HG03103 (cell line): ENCODE results near the gene LYPD6B.

Experiments used
- ATAC-seq: cut with Tn5 transposase; IDR thresholded peaks from one replicate; pipeline ENCODE4 v1.9.1; 2021; ENCODE audit warnings: low read depth; ENCODE audit not compliant: unreplicated experiment

The LYPD6B gene

GRCh38 chr2:149009576-149010461 lies 28.7 kb upstream of the LYPD6B start:
- no peak for ATAC-seq

DNA sequence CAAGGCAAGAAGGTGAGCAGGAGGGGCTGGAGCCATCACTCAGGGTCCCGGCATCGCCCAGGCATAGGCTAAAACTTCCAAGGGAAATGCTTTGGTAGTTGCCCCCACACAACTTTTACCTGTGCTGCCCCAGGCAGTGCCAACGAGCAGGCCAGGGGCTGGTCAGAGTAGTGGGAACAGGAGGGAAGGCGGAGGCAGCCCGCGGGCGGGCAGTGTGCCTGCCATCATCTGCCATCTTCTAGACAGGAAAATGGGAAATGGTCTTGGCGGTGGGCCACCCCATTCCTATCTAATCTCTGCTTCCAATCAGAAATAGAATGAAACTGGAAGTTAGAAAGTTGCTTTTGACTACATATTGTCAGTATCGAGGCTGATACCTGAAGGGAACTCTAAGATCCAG lies 26.0 kb upstream of the LYPD6B start:
- ATAC-seq, result no peak

- no peak for ATAC-seq
These were observed 23.0 kb upstream of the LYPD6B start for GRCh38 chr2:149015501-149015900.

GRCh38 chr2:149015926-149016563 lies 22.5 kb upstream of the LYPD6B start:
- ATAC-seq, result no peak

GRCh38 chr2:149017116-149017985 lies 21.1 kb upstream of the LYPD6B start:
- no peak for ATAC-seq

DNA sequence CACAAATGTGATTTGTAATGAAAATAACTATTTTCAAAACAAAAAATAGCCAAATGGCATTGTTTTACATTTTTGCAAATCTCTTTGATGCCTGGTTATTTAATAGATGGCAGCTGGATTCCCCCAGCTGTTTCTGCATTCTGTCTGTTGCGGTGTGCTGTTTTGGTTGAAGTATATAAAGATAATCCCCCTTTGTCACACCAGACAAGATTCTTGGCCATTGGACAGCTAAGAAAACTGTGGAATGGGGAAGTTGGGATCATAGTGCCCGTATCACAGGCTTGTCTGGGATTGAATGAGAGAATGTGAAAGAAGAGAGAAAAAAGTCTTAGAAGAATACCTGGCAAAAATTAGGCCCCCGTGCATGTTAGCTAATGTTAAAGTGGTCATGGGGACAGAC lies 19.5 kb upstream of the LYPD6B start:
- ATAC-seq, result no peak

GRCh38 chr2:149019768-149020167 lies 18.7 kb upstream of the LYPD6B start:
- no peak for ATAC-seq

DNA sequence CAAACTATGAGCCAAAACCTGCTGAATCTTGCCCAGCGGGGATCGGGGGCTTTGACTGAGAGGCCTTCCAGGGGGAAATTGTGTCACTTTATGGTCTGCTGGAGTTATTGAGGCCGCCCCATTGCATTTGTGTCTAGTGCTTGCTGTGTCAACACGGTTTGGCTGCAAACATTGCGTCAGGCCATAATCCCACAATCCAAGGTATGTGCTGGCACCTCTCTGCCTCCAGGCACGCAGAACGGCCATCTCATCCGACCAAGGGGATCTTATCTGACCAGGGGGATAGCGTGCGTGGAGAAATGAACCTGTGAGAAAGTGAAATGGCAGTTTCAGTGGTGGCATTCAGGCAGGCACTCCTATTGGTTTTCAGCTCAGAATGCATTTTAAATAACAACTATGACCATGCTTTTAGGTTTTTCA lies 18.1 kb upstream of the LYPD6B start:
- peak; percentile 16 for ATAC-seq

DNA sequence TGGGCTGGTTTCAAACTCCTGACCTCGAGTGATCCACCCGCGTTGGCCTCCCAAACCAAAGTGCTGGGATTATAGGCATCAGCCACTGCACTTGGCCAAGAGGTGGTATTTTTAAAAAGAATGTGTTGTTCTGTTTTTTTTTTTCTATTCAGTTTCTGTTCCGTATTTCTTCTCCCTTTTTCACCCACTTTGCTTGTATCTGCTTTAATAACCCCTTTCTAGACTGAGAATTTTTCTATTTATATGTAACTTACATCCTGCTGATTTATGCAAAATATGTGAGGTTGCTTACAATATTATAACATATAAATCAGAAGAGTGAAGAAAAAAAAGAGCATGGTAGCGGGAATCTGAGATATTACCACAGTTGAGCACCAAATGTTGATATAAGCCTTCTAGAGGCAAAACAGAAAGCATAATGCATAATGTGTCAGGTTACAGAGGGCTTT lies 17.2 kb upstream of the LYPD6B start:
- peak; percentile 63 for ATAC-seq

DNA sequence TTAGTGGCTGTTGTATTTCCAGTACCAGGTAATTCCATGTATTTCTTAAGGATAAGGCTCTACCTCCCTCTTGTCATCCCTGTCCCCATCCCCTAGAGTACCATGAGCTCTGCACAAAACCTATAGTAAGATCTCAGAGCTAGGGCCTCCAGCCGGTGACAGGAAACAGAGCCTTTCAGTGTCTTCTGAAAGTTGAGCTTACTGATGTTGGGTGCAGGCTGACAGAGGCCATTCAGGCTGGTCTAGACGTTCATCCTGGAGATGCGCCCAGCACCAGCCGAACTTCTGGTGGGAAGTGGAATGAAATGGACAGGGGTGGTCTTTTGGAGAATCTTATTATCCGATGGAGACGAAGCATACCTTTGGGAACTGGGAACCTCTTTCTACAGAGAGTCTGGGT lies 16.7 kb upstream of the LYPD6B start:
- ATAC-seq, result peak; percentile 63

DNA sequence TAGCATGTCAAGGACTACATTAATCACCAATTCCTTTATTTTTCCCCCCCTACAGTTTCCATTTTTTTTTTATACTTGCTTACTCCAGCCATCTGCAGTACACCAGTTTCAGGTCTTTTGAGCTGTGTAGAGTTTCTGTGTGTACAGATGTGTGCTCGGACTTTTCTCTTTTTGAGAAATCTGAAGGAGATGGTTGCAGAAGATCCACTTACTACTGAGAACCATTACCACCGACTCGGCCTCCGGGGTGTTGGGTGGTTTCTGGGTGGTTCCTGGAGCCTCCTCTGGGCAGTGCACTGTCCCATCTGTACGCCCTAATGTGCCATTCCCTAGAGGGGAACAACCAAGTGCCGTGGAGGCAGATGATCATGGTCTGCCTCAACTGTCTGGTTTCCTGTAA lies 15.4 kb upstream of the LYPD6B start:
- ATAC-seq, result no peak

DNA sequence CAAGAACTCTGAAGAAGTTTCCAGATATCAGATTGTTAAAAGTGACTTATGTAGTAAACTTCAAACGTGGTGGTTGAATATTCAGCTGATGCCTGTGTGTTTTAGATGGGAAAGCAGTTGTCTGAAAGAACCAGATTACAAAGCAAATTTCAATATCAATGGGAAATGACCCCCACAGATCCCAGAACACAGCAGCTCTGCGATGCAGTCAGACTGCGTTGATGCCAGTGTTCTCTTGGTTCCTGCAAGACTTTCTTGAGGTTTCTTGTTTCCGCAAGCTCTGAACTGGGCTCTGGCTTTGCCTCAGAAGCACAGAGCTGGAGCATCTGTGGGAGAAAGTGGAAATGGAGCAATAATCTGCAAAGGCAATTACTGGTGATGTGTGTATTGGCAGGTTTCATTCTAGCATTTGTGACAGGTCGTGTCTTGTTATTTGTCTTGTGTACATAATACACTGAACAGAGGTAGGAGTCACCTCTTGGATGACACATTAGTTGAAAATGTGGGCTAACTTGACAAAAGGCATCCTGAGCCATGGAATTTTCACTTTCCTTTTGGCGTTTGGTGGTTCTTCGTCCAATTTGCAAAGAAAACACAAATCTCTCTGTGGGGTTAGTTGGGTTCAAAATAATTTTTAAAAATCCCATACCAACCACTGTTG lies 10.8 kb upstream of the LYPD6B start:
- ATAC-seq, result no peak

GRCh38 chr2:149028377-149028776 lies 10.1 kb upstream of the LYPD6B start:
- ATAC-seq, result no peak

DNA sequence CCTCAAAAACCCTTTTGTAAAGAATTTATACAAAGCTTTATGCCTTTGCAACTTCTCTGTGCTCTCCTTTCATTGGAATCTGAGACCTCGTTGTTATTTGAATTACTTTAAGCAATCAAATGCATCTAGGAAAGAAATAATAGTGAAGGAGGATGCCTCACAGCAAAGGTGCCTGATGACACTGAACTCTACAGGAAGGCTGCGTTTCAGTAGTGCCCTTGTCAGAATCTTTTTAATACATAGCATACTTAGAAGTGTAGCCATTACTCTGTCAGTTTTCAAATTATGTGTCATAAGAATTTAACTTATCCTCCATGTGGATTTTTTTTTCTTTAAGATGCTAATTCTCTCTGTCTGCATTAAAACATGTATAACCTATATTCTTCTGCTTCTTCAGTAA lies 9.6 kb upstream of the LYPD6B start:
- ATAC-seq, result no peak

DNA sequence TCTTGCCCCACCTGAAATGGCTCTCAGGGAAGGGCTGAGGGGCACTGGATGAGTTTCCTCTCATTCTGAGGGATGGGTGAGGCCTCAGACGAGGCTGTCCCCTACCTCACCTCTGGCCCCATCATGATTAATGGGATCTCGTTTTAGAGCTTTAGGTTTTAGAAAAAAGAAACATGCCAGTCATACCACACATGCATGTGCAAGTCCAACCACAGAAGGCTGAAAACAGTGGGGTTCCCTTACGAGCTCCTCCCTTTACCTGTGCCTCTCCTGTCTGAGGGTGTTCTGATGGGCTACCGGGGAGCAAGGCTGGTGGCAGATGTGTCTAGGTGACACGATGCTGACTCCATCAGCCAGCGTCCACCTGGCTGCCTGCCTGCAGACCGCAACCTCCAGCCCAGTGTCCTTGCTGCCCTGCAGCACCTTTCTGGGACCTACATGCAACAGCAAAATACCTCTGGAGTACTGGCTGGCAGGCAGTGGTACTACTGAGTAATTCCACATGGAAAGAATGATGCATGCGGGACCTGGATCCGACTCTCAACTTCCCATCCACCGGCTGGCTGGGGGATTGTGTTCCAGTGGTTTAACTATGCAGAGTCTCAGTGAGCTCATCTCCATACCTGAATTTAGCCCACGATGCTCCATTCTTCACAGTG lies 9.1 kb upstream of the LYPD6B start:
- no peak for ATAC-seq

DNA sequence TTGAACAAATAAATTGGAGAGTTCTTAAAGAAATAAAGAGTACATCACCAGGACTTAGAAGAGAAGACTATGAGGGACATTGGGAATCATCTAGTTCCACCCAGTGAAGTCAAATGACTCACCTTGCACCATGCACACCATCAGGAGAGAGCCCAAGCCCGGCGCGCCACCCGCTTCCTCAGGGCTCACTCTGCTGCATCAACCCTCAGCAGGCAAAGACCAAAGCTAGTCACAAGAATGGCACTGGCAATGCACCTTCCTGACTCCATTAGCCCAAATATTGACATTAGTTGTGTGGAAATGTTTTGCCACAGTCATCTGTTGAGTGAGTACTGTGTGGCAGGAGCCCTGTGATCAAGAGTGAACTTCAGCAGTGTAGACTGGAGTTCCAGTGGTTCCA lies 7.1 kb upstream of the LYPD6B start:
- no peak for ATAC-seq

DNA sequence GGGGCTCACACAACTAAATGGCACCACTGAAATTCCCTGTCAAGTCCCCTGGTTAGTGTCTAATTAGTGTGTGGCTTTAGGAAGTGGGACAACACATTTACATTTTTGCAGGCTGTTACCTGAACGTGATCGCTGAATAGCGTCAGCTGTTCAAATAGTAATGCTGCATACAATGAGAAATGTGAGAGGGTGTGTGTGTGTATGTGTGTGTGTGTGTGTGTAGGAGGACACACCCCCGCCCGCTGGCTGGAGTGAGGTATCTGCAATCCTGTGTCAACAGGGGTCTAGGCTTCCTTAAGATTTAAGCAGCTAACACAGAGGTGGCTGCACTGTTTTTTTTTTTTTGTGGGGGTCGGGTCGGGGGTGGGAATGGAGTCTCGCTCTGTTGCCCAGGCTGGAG lies 4.8 kb upstream of the LYPD6B start:
- no peak for ATAC-seq

DNA sequence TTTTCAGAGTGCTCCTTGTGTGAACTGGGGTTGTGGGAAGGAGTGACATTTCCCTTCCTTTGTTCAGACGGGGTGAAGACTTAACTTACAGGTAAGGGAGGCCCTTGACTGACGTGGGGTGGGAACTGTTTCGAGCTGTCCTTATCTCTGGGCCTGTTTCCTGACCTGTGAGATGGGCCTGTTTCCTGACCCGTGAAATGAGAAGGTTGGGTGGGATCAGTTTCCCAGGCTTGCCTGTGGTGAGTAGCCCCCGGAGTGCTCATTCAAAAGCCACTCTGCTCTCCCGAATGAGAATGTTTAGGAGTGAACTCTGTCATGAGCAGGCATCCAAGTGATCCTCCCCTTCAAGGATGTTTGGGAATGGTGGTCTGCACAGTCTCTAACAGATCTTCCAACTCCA lies 4.1 kb upstream of the LYPD6B start:
- ATAC-seq, result no peak

DNA sequence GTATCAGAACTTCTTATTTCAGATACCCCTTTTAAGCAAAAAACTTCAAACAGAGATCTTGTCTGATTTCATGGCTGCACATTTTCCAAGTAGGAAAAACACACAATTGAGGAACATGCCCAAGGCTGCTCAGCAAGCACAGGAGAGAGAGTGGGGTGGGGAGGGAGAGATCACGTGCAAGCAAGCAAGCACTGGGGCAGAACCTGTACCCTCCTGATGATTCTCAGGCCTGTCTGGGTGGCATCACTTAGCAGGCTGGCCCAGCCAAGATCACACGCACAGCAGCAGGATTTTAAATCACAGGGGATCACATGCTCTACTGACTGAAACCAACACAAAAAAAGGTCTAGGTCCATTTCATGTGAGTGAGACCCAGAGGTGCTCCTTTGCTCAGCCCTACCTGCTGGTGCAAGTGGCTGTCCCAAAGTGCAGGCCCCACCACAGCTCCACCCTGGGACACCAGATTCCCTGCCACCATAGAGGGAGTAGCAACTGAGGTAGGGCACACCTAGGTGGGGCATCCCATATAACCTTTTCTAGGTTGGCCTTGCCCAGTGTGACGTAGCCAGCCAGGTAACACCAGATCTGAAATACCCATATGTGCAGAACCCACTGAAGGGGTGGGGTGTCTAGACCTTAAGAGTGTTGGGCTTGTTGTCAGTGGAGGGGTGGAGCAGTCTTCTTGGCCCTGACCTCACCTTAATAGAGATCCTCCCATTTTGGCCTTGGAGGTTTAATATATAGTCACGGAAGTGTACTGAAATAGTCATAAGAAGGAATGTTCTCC lies 1.8 kb upstream of the LYPD6B start:
- no peak for ATAC-seq
